ENCODE measurements around the gene BFSP1.

Gene BFSP1

DNA sequence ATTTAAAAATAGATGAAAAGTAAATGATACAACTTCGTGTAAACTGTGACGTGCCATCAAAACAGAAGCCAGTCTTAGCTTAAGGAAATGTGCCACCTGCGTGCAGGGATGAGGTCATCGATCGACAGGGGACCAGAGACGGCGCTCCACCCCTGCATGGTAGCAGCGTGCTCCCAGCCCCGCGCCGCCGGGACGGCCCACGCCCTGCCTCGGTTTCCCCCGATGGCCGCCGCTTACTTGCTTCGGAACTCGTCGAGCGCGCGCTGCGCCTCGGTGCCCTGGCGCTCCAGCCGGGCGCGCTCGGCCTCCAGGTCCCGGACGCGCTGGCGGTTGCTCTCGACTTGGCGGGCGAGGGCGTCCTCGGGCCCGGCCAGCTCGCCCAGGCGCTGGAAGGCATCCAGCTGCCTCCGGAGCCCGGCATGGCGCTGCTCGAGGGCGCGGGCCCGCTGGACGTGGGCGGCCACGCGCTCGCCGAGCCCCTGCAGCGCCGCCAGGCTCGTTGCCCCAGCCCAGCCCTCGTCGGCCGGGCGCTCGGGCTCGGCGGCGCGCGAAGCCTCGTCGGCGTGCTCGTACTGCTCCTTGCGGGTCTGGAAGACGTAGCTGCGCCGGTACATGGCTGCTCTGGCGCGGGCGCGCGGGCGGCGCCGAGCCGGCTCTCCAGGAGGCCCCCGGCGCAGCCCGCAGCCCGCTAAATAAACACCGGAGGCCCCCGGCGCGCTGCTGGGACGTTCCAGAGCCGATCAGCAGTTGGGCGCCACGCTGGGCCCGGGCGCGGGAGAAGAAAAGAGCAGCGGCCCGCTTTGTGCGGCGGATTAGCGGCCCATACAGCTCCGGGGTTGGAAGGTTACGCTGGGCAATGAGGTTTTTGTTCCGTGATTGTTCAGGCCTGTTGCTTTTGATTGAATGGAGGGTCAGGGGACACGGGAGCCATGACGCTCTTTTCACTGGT, at the start of gene BFSP1:
BFSP1 (minus strand) TSS at position 664 of the 949 bp plus-strand sequence; CDS start at position 614, 50 bp downstream.
- no peak within 1 kb of the TSS for H3K27ac ChIP-seq (ENCODE audit: low read length)
- peak within 1 kb of the TSS; percentile 78; the same call in 1 of the 2 replicates for H3K9ac ChIP-seq (ENCODE audit: low read depth, low read length)
- no peaks in the 10 kb centered on the region for H3K9me3 ChIP-seq (ENCODE audit: insufficient read depth, low read depth, low read length)
- H3K27me3 ChIP-seq (ENCODE audit: insufficient read depth, low read length): peaks cover 27% of the 10 kb centered on the region
- peaks cover 13% of the 10 kb centered on the region; the same call in 1 of the 2 replicates for H3K4me1 ChIP-seq (ENCODE audit: insufficient read depth, low read length)
- H3K4me3 ChIP-seq (ENCODE audit: low read length): peak within 1 kb of the TSS; percentile 72
- H3K36me3 ChIP-seq (ENCODE audit: insufficient read depth, low read depth, low read length): no peaks in the 10 kb centered on the region

DNA sequence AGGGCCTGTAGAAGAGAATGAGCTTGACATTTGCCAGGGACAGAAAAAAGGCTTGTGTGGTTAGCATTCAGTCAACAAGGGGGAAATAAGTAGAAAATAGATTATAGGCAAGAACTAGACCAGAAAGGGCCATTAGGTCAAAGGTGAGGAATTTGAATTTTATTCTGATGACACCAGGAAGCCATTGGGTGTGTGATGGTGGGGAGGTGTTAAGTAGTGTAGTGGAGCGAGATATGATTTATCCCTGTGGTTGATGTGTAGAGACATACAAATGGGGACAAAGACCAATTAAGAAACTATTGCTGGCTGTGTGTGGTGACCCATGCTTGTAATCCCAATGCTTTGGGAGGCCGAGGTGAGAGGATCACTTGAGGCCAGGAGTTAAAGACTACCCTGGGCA, 49.7 kb upstream of the BFSP1 start:
- no peaks in the 10 kb centered on the region for H3K9me3 ChIP-seq (ENCODE audit: insufficient read depth, low read depth, low read length)
- H3K27ac ChIP-seq (ENCODE audit: low read length): no peak overlapping the region
- no peak overlapping the region for H3K9ac ChIP-seq (ENCODE audit: low read depth, low read length)
- no peaks in the 10 kb centered on the region for H3K27me3 ChIP-seq (ENCODE audit: insufficient read depth, low read length)
- H3K4me3 ChIP-seq (ENCODE audit: low read length): no peak overlapping the region
- peaks cover 11% of the 10 kb centered on the region; the same call in 1 of the 2 replicates for H3K4me1 ChIP-seq (ENCODE audit: insufficient read depth, low read length)
- H3K36me3 ChIP-seq (ENCODE audit: insufficient read depth, low read depth, low read length): no peaks in the 10 kb centered on the region; the same call in 1 of the 2 replicates

DNA sequence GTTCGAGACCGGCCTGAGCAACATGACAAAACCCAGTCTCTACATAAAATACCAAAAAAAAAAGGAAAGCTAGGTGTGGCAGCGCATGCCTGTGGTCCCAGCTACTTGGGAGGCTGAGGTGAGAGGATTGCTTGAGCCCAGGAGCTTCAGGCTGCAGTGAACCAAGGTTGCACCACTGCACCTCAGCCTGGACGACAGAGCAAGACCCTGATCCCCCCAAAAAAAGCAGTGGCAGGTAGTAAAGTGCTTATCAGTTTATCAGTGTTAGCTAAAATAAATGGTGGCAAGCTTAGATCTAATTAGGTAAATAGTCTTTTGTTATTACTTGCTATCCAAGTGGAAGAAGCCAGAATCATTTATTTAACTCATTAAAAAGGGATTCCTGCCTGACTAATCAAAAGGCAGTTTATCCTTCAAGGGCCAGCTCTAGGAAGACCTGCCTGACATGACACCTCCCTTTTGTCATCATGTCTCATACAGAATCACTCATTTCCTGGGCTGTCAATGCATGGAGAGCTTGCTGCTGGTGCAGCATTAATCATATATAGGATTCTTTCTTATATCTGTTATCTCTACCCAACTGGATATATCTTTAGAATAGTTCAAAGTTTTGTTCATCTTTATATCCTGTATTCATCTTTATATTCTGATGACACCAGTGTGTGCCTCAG, 48.3 kb upstream of the BFSP1 start:
- Histone ChIP-seq H3K27me3 (ENCODE audit: insufficient read depth, low read length) (no peaks in the 10 kb centered on the region), H3K4me3 (ENCODE audit: low read length) (no peak overlapping the region), H3K36me3 (ENCODE audit: insufficient read depth, low read depth, low read length) (no peaks in the 10 kb centered on the region; the same call in 1 of the 2 replicates), H3K9me3 (ENCODE audit: insufficient read depth, low read depth, low read length) (no peaks in the 10 kb centered on the region), H3K4me1 (ENCODE audit: insufficient read depth, low read length) (peaks cover 20% of the 10 kb centered on the region; the same call in 1 of the 2 replicates), H3K9ac (ENCODE audit: low read depth, low read length) (no peak overlapping the region), H3K27ac (ENCODE audit: low read length) (no peak overlapping the region)

DNA sequence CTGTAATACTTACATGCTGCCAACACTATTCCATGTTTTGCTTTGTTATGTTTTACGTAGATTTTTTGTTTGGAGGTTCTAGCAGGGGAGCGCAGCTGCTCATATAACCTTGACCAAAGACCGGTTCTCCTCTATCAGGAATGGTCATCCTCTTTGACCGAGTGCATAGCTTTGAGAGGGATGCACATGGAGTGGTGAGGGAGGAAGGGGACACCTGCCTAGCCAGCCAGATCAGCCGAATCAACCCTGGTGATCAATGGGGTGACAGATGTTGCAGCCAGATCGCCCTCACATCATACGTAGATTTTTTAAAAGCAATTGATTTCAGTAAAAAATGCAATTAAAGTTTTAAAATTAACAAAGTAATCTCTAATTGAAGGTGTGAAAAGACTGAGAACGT, 45.0 kb upstream of the BFSP1 start:
- H3K27ac ChIP-seq (ENCODE audit: low read length): no peak overlapping the region
- no peak overlapping the region for H3K9ac ChIP-seq (ENCODE audit: low read depth, low read length)
- no peak overlapping the region for H3K4me3 ChIP-seq (ENCODE audit: low read length)
- no peaks in the 10 kb centered on the region for H3K27me3 ChIP-seq (ENCODE audit: insufficient read depth, low read length)
- H3K4me1 ChIP-seq (ENCODE audit: insufficient read depth, low read length): peaks cover 40% of the 10 kb centered on the region
- no peaks in the 10 kb centered on the region; the same call in 1 of the 2 replicates for H3K36me3 ChIP-seq (ENCODE audit: insufficient read depth, low read depth, low read length)
- H3K9me3 ChIP-seq (ENCODE audit: insufficient read depth, low read depth, low read length): no peaks in the 10 kb centered on the region

DNA sequence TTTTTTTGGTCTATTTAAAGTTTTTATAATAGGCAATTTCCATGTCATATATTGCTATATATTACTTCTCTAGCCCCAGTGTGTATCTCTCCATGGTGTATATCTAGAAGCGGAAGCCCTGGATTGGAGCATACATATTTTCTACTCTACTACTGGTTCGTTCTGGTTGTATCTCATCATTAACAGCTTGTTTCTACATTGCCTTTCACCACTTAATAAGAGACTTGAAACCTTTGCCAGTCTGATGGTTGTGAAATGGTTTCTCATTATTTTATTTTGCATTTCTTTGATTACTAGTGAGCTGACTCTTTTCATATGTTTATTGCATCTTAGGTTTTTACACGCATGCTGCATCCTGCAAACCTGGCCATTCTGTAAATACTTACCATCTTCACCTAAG, 42.3 kb upstream of the BFSP1 start:
- peak overlapping the region; percentile 86 for H3K4me3 ChIP-seq (ENCODE audit: low read length)
- no peak overlapping the region for H3K27ac ChIP-seq (ENCODE audit: low read length)
- H3K4me1 ChIP-seq (ENCODE audit: insufficient read depth, low read length): peaks cover 43% of the 10 kb centered on the region
- H3K9ac ChIP-seq (ENCODE audit: low read depth, low read length): peak overlapping the region; percentile 33; the same call in 1 of the 2 replicates
- no peaks in the 10 kb centered on the region for H3K27me3 ChIP-seq (ENCODE audit: insufficient read depth, low read length)
- H3K9me3 ChIP-seq (ENCODE audit: insufficient read depth, low read depth, low read length): no peaks in the 10 kb centered on the region
- no peaks in the 10 kb centered on the region; the same call in 1 of the 2 replicates for H3K36me3 ChIP-seq (ENCODE audit: insufficient read depth, low read depth, low read length)

DNA sequence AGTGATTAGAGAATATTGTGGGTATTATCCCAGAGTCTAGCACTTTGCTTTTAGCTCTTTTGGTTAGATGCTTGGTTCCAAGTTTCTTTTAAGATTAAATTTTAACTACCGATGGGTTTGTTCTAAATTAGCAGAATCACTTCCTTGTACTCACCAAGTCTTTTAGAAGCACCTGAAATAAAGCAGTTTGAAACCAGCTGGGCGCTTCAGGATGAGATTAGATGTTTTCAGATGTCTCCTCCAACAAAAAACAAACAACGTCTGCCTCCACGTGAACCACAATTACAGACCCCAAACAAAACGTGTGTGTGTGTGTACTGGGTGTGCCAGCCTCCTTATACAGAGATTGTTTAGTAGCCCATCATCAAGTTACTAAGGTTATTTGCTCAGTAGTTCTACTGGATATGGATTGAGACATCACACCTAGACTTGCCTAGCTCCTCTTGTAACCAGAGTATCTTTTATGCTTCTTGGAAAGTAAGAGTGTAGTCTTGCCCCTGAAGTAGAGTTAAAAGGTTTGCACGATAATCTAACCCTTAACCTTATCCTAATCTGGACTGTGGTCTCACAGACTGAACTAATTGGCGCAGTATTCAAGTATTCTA, 41.0 kb upstream of the BFSP1 start:
- H3K4me3 ChIP-seq (ENCODE audit: low read length): peak overlapping the region; percentile 86
- H3K4me1 ChIP-seq (ENCODE audit: insufficient read depth, low read length): peaks cover 48% of the 10 kb centered on the region
- H3K9ac ChIP-seq (ENCODE audit: low read depth, low read length): peak overlapping the region; percentile 33; the same call in 1 of the 2 replicates
- H3K9me3 ChIP-seq (ENCODE audit: insufficient read depth, low read depth, low read length): no peaks in the 10 kb centered on the region
- no peaks in the 10 kb centered on the region; the same call in 1 of the 2 replicates for H3K36me3 ChIP-seq (ENCODE audit: insufficient read depth, low read depth, low read length)
- H3K27me3 ChIP-seq (ENCODE audit: insufficient read depth, low read length): no peaks in the 10 kb centered on the region
- no peak overlapping the region for H3K27ac ChIP-seq (ENCODE audit: low read length)

DNA sequence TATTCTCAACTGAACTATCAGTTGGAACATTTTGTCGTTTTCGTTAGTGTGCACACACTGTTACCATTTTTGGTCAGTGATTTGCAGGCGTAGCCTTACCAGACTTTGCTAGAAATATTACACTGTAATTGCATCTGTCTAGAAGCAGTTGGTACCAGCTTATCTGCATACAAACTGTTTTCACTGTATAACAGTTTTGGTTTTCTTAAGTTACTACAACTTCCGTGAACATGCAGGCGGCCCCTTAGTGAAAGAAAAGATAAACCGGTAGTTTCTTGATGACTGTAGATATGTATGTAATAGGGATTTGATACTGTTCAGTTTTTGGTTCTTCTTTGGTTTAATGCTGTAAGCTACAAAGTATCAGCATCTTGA, 40.0 kb upstream of the BFSP1 start:
- Histone ChIP-seq H3K4me1 (ENCODE audit: insufficient read depth, low read length) (peaks cover 46% of the 10 kb centered on the region), H3K27me3 (ENCODE audit: insufficient read depth, low read length) (no peaks in the 10 kb centered on the region), H3K27ac (ENCODE audit: low read length) (no peak overlapping the region), H3K9ac (ENCODE audit: low read depth, low read length) (peak overlapping the region; percentile 84), H3K4me3 (ENCODE audit: low read length) (peak overlapping the region; percentile 86), H3K36me3 (ENCODE audit: insufficient read depth, low read depth, low read length) (no peaks in the 10 kb centered on the region), H3K9me3 (ENCODE audit: insufficient read depth, low read depth, low read length) (no peaks in the 10 kb centered on the region)

DNA sequence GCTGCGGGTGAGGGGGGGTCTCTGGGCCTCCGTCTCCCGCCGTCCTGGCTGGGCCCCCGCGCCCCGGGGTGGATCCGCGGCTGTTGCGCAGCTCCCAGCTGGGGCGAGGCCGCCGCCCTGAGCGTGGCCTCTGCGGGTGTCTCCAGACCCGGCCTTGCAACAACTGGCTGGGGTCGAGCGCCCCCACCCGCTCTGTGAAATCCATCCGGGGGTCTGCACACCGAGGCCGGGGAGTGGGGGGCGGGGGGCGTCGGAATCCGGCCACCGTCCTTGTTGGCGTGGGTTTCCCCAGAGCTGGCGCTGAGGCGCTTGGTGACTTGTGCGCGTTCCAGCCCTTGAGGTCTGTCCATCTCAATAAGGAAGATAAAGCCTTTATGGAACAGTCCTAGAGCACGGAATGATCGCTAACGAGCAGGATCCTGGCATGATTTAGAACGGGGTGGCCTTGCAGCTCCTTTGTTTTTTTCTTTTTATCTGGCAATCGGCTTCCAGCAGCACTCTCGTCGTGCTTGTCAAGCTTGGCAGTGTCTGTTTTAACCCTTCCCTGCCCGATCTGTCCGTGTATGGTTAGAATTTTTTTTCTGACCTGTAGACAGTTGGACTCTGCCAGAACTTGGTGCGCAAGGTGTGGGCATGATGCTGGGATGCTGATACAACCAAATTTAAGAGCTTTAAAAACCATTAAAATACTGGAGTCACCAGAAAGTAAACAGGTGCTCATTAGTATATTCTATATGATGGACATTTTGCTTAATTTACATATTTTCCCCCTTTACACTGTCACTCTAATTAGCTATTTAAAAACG, 39.4 kb upstream of the BFSP1 start:
- Histone ChIP-seq H3K27ac (ENCODE audit: low read length) (no peak overlapping the region), H3K4me1 (ENCODE audit: insufficient read depth, low read length) (peaks cover 42% of the 10 kb centered on the region)

DNA sequence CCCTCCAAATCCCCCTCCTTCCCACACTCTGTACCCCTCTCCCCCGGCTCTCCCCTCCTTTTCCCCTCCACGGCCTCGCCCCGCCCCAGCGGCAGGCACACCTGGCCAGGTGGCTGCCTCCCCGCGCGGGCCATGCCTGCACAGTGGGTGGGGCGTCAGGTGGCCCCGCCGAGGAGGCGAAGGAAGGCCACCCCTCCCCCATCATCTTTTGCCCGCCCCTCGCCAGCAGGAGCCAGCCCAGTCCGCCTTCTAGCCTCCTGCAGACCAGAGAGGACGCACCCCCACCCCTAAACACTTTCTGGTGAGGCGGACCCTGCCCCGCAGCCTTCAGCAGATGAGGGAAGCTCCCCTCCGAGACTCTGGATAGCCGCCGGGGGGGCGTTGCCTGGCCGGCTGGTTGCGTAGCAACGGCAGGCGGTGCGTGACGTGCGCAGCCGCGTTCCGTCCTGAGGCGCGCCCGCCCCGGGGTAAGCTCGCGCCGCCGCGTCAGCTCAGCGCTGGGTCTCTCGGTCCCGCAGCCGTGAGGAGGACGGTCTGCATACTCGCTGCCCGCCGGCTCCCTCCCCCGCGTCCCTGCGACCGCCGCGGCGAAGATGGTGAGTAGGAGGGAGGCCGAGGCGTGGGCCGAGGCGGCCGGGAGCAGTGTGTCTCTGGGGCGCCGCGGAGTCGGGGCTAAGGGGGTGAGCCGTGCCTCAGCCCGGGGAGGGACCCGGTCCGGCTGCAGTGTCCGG, 38.6 kb upstream of the BFSP1 start, which contains the start of gene DSTN:
DSTN (plus strand) TSS at position 460 of the 731 bp plus-strand sequence; CDS start at position 594, 134 bp downstream.
- H3K4me1 ChIP-seq (ENCODE audit: insufficient read depth, low read length): peaks cover 36% of the 10 kb centered on the region
- no peaks in the 10 kb centered on the region for H3K36me3 ChIP-seq (ENCODE audit: insufficient read depth, low read depth, low read length)
- no peaks in the 10 kb centered on the region for H3K9me3 ChIP-seq (ENCODE audit: insufficient read depth, low read depth, low read length)
- peak within 1 kb of the TSS; percentile 93 for H3K27ac ChIP-seq (ENCODE audit: low read length)
- no peaks in the 10 kb centered on the region for H3K27me3 ChIP-seq (ENCODE audit: insufficient read depth, low read length)
- peak within 1 kb of the TSS; percentile 91 for H3K9ac ChIP-seq (ENCODE audit: low read depth, low read length)
- H3K4me3 ChIP-seq (ENCODE audit: low read length): peak within 1 kb of the TSS; percentile 86

More for the DNA sequence above, 39.4 kb upstream of the BFSP1 start:
- no peaks in the 10 kb centered on the region for H3K36me3 ChIP-seq (ENCODE audit: insufficient read depth, low read depth, low read length)
- no peaks in the 10 kb centered on the region for H3K9me3 ChIP-seq (ENCODE audit: insufficient read depth, low read depth, low read length)
- H3K9ac ChIP-seq (ENCODE audit: low read depth, low read length): peak overlapping the region; percentile 84
- H3K4me3 ChIP-seq (ENCODE audit: low read length): peak overlapping the region; percentile 86
- H3K27me3 ChIP-seq (ENCODE audit: insufficient read depth, low read length): no peaks in the 10 kb centered on the region

DNA sequence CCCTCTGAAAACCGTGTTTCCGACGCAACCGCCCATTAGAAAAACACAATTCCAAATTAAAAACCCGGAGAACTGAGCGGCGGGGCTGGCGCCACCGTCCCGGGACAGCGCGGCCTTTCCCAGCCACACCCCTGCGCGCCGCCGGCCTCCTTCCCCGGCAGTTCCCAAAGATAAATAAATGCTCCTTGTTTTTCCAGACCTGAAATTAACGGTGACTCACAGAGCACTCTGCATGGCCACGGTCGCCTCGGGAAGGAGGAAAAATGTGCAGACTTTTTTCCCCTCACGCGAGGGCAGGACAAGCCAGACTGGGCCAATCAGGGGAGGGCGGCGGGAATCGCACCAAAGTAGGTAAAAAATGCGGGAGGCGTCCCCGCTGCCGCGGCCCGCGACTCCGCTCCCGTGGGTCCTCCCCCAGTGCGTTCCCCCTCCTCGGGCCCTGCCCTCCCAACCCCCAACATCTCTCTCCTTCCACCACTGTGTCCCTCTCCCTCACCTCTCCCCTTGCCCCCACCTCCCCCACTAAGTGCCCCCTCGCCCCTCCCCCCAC, 37.9 kb upstream of the BFSP1 start:
- H3K27ac ChIP-seq (ENCODE audit: low read length): peak overlapping the region; percentile 93
- H3K9ac ChIP-seq (ENCODE audit: low read depth, low read length): peak overlapping the region; percentile 91
- no peaks in the 10 kb centered on the region for H3K36me3 ChIP-seq (ENCODE audit: insufficient read depth, low read depth, low read length)
- peak overlapping the region; percentile 86 for H3K4me3 ChIP-seq (ENCODE audit: low read length)
- H3K9me3 ChIP-seq (ENCODE audit: insufficient read depth, low read depth, low read length): no peaks in the 10 kb centered on the region
- peaks cover 33% of the 10 kb centered on the region for H3K4me1 ChIP-seq (ENCODE audit: insufficient read depth, low read length)
- H3K27me3 ChIP-seq (ENCODE audit: insufficient read depth, low read length): no peaks in the 10 kb centered on the region

All from iPS-20b (cell line).